Stimulated activated CD4-positive, alpha-beta T cell treated with anti-CD3 and anti-CD28 coated beads, TNF-alpha, amount 100 ng/mL, for 24 hours (primary cell): ENCODE data around the gene RPP25.
A peak's percentile ranks its signal among the peaks of the same experiment; 100 is the strongest.
"Not testable (repeated sequence)": the region's sequence is repeated elsewhere in the genome, so short reads cannot be mapped to it uniquely, and the experiment has no call there.

Experiments
- DNase-seq, 3 experiments: peaks; one replicate each; pipeline ENCODE4 v3.0.0-alpha.2; 2020; ENCODE audit warnings: low read depth in 3 of 3

The RPP25 gene

GRCh38 chr15:74962671-74963070 lies 6.1 kb upstream of the RPP25 start:
- DNase-seq, result no peak

- no peak for DNase-seq
These were observed 5.6 kb upstream of the RPP25 start for GRCh38 chr15:74962219-74962618.

- DNase-seq, result no peak
These were observed 5.0 kb upstream of the RPP25 start for GRCh38 chr15:74961616-74962015.

DNA sequence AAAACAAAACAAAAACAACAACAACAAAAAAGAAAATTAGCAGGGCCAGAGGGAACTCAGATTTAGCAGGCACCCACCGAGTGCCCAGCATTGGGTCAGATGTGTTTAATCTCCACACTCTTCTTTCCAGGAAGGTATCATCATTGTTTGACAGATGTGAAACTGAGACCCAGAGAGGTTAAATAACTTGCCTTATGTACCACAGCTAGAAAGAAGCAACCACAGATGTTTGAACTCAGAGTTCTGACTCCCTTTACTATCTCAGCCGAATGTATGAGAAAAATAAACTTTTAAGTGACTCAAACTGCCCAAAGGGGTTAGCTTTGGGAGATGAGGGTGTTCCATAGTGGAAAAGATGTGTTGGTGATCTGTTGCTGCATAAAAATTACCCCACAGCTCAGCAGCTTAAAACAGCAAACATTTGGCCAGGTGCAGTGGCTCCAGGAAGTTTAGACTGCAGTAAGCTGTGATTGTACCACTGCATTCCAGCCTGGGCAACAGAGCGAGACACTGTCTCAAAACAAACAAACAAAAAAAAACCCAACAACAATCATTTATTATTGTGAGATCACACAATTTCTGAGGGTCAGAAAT lies 4.5 kb upstream of the RPP25 start:
- DNase-seq, result no peak

GRCh38 chr15:74960286-74960685 lies 3.7 kb upstream of the RPP25 start:
- no peak for DNase-seq

DNA sequence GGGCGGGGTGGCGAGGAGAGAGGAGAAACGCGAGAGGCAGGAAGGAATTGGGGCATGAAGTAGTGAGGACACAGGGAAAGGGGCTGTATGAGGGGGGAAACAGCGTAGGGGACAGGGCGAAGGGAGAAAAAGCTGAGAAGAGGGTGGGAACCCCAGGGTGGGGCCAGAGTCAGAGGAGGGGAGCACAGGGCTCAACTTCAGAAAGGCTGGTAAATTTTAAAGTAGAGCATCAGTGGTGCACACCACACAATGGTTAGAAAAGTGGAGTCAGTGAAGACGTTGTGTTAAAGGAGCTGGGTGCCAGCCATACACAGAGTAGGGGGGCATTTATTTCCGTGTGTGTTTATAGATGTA lies 3.0 kb upstream of the RPP25 start:
- DNase-seq, result no peak

DNA sequence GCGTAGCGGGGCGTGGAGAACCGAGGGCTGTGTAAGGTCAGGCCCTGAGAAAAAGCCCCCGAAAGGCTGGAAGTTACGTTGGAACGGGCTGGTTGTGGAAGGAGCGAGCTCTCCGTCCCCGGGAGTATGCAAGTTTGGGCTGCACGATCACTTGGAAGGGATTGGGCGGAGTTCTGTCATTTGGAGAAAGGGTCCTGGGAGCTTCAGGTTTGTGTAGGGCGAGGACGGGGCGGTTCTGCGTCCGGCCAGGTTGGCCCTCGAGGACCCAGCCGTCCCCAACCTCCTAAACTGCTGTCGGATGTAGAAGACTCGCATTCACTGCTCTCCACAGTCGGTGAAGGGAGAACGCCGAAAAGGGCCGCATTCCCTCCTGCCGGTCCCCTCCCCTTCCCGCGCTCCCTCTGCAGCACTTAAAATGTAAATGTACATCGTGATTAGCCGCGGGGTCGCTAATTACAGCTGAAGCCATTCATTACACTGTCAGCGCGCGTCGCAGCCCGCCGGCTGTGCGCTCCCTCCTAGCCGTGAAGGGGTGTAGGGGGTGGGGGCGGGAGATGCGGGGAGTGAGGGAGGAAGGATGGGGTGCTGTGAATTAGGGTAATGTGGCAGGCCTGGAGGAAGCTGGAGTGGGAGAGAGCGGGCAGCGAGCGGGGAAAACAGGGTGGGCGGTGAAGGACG lies 2.5 kb upstream of the RPP25 start:
- no peak for DNase-seq

GRCh38 chr15:74958320-74958907 lies 1.8 kb upstream of the RPP25 start:
- no peak for DNase-seq

- no peak for DNase-seq
These were observed 984 bp upstream of the RPP25 start for GRCh38 chr15:74957476-74958035.

GRCh38 chr15:74955796-74956647 lies 550 bp downstream of the RPP25 start:
- DNase-seq, result peak; percentile 45 to 78 (median 47)

DNA sequence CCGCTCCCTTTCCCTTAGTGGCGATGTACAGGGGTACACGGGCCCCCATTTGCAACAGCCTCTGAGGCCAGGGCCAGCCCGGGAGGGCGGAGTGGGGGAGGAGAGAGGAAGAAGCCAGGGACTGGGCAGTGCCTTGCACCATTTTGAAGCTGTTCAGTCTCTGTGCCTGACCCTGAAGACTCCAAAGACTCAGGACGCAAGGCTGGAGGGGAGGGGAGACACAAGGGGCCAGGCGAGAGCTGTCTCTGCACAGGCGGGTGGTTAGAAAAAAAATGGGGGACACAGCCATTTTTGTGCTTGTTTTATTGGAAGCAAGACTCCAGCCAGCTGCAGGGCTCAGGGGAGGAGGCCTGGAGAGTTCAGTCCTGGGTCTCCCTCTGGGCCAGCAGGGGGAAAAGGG lies 1.6 kb downstream of the RPP25 start:
- no peak for DNase-seq

DNA sequence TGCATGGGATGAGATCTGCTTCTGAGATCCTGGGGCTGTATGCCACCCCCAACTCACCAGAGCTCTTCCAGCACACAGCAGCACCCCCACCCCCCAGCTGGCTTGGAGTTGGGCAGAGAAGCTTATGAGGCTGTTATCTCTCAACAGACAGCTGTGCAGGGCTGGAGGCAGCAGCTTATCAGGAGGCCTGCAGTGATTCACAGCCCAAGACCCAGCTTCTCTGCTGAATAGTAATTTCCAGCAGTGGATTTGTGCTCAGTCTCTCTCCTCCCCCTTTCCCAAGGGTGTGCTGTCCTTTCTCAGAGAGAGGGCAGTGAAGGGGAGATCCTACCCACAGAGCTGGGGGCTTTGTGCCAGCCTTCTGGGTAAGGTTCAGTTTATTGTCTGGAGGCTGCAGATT lies 2.1 kb downstream of the RPP25 start:
- no peak for DNase-seq

- no peak for DNase-seq
These were observed 5.6 kb downstream of the RPP25 start for GRCh38 chr15:74951006-74951405.

GRCh38 chr15:74950078-74950908 lies 6.3 kb downstream of the RPP25 start:
- DNase-seq, result peak; percentile 62 to 76 (median 75)

GRCh38 chr15:74937590-74938371 lies 18.8 kb downstream of the RPP25 start, which contains the start of gene COX5A:
TSS of gene COX5A (minus strand) at chr15:74938073. CDS start at chr15:74938014, 59 bp downstream.
- peak; percentile 85 to 90 (median 87) for DNase-seq

GRCh38 chr15:74937272-74937589 lies 19.3 kb downstream of the RPP25 start:
- DNase-seq, result no peak

DNA sequence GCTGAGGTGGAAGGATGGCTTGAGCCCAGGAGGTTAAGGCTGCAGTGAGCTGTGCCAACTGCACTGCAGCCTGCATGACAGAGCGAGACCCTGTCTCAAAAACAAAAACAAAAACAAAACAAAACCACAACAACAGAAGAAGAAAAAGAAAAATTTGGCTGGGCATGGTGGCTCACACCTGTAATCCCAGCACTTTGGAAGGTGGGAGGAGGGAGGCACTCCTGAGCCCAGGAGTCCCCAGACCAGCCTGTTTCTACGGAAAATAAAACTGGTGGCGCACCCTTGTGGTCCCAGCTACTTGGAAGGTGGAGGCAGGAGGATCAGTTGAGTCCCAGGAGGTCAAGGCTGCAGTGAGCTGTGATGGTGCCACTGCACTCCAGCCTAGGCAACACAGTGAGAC lies 21.4 kb downstream of the RPP25 start:
- not testable (repeated sequence) for DNase-seq

DNA sequence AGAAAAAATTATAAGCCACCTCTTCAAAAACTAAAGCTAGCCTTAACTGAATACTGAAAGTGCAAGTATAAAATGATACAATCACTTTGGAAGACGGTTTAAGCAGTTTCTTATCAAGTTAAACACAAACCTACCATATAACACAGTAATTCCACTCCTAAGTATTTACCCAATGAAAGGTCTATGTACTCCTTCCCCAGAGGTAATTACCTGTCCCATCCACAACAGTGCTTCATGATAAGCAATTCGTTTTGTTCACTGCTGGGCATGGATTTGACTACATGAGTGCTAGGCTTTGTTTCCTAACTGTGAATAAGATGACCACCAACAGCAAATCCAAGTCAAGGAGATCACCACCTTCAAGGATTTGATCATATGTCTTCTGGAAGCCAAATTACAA lies 23.0 kb downstream of the RPP25 start:
- DNase-seq, result no peak

GRCh38 chr15:74928771-74929198 lies 27.8 kb downstream of the RPP25 start:
- no peak for DNase-seq

GRCh38 chr15:74924525-74924924 lies 32.0 kb downstream of the RPP25 start:
- no peak for DNase-seq
